HG03432 (cell line): ENCODE results near the gene NOD1.

Experiments
- ATAC-seq: cut with Tn5 transposase; IDR thresholded peaks from one replicate; pipeline ENCODE4 v1.9.1; 2021; ENCODE audit warnings: mild to moderate bottlenecking, moderate library complexity; ENCODE audit not compliant: unreplicated experiment

The NOD1 gene

DNA sequence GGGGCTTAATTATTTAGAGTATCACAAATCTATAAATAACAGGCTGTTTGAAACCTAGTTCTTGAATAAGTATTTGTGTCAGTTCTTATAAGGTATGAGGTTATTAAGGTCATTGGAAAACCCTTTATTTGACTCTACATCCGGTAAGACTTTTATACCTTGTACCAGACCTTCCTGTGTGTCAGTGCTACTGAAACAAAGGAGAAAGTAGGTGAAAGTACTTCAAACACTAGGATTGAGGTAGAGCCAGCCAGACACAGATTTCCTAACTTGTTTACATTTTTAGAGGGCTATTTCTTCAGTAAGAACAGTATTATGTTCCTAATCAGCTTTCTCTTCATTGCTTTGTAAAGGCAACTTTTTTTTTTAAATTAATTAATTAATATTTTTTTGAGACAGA, 100.3 kb downstream of the NOD1 start:
- ATAC-seq: no peak
